B cell (primary cell): ENCODE results near the gene INSIG1. TPM values are rescaled to one million over a fixed set of nuclear protein-coding genes. Genes with fewer than 3 reads are reported as not detected.

ENCODE experiments used
- ATAC-seq: fragments of 200-7000 bp; cut with Tn5 transposase; one replicate; pipeline ENCODE4 v1.10.0; 2021; ENCODE audit warnings: low read depth, mild to moderate bottlenecking, moderate number of reproducible peaks, moderate library complexity
- CTCF ChIA-PET: fragments of 350-600 bp; sonication (Branson Sonifier 250); formaldehyde crosslinking; loops from one replicate; lab custom pipeline; 2021; ENCODE audit warnings: antibody characterized with exemption, inconsistent platforms; lab: Charles Lee
- POLR2A ChIA-PET: fragments of 350-600 bp; sonication (Branson Sonifier 250); formaldehyde crosslinking; loops from one replicate; lab custom pipeline; 2021; ENCODE audit warnings: antibody characterized with exemption; lab: Charles Lee
- DNase-seq: peaks from one replicate; pipeline ENCODE4 v3.0.0; 2013
- H2AFZ ChIP-seq: 2 replicates; pipeline ENCODE4 v1.6.1; 2012; ENCODE audit warnings: mild to moderate bottlenecking, low read depth, low read length; ENCODE audit not compliant: insufficient read depth, poor library complexity, severe bottlenecking
- H3K27ac ChIP-seq, 2 donors: 1 replicate in 1 of 2; 2 replicates in 1 of 2; pipeline ENCODE4 v1.5.1; 2012 to 2013; ENCODE audit warnings: low read length in 2 of 2, mild to moderate bottlenecking in 2 of 2, moderate library complexity in 1 of 2
- H3K27me3 ChIP-seq, 4 experiments: fragments of 200-600 bp in 1 of 4; sonication (generic) in 1 of 4; replicated peaks in 1 of 4; 1 replicate in 2 of 4; 2 replicates in 2 of 4; pipeline versions ENCODE4 v1.6.1 to v1.7.0; 2013 to 2016; ENCODE audit warnings: low read length in 3 of 4, mild to moderate bottlenecking in 2 of 4, mixed read lengths in 1 of 4, moderate library complexity in 1 of 4; ENCODE audit not compliant: insufficient read depth in 4 of 4, control insufficient read depth in 3 of 4; ENCODE audit errors: control extremely low read depth in 1 of 4
- H3K36me3 ChIP-seq, 2 experiments: replicated peaks in 1 of 2; 1 replicate in 1 of 2; 2 replicates in 1 of 2; pipeline versions ENCODE4 v1.6.1 to v1.7.1; 2013; ENCODE audit warnings: low read length in 1 of 2; ENCODE audit not compliant: insufficient read depth in 2 of 2, control insufficient read depth in 1 of 2; ENCODE audit errors: control extremely low read depth in 1 of 2, extremely low read depth in 1 of 2
- H3K4me1 ChIP-seq, 2 donors: fragments of 200-600 bp in 1 of 2; sonication (generic) in 1 of 2; 1 replicate in 1 of 2; 2 replicates in 1 of 2; pipeline versions ENCODE4 v1.5.1 to v1.6.1; 2013 to 2017; ENCODE audit warnings: low read length in 2 of 2; ENCODE audit not compliant: control insufficient read depth in 2 of 2, insufficient read depth in 2 of 2
- H3K4me2 ChIP-seq: replicated peaks from 2 replicates; pipeline ENCODE3; 2012; ENCODE audit warnings: mild to moderate bottlenecking, low read depth, low read length; ENCODE audit not compliant: poor library complexity, severe bottlenecking
- H3K4me3 ChIP-seq, 5 experiments: fragments of 200-600 bp in 1 of 5; sonication (generic) in 1 of 5; 1 replicate in 3 of 5; 2 replicates in 2 of 5; pipeline versions ENCODE4 v1.5.1 to v1.7.0; 2011 to 2016; ENCODE audit warnings: low read length in 4 of 5, mild to moderate bottlenecking in 4 of 5, low read depth in 2 of 5, control low read depth in 1 of 5, moderate library complexity in 1 of 5; ENCODE audit not compliant: insufficient read depth in 1 of 5; ENCODE audit errors: control extremely low read depth in 1 of 5, extremely low read depth in 1 of 5
- H3K79me2 ChIP-seq: fragments of 200-600 bp; sonication (generic); one replicate; pipeline ENCODE4 v1.6.0; 2016; ENCODE audit warnings: low read length; ENCODE audit not compliant: control insufficient read depth, insufficient read depth
- H3K9ac ChIP-seq: fragments of 200-600 bp; sonication (generic); 2 replicates; pipeline ENCODE4 v1.6.1; 2017; ENCODE audit warnings: mild to moderate bottlenecking, low read length, moderate library complexity
- H3K9me3 ChIP-seq, 3 donors: one replicate each; pipeline versions ENCODE4 v1.6.1 to v1.7.1; 2013; ENCODE audit warnings: low read length in 2 of 3; ENCODE audit not compliant: control insufficient read depth in 2 of 3, insufficient read depth in 1 of 3; ENCODE audit errors: control extremely low read depth in 1 of 3
- H4K20me1 ChIP-seq: 2 replicates; pipeline ENCODE4 v1.6.0; 2012; ENCODE audit warnings: mild to moderate bottlenecking, low read length; ENCODE audit not compliant: insufficient read depth, control insufficient read depth, poor library complexity, severe bottlenecking
- H3K27ac Mint-ChIP-seq: one replicate; pipeline ENCODE4 v1.8.0; 2021; ENCODE audit warnings: mixed read lengths
- H3K27me3 Mint-ChIP-seq: one replicate; pipeline ENCODE4 v1.8.0; 2021; ENCODE audit warnings: mixed read lengths
- H3K4me1 Mint-ChIP-seq: one replicate; pipeline ENCODE4 v1.8.0; 2021; ENCODE audit warnings: mixed read lengths
- H3K4me3 Mint-ChIP-seq: one replicate; pipeline ENCODE4 v1.8.0; 2021; ENCODE audit warnings: mixed read lengths
- H3K9me3 Mint-ChIP-seq: one replicate; pipeline ENCODE4 v1.8.0; 2022; ENCODE audit warnings: mixed read lengths; ENCODE audit not compliant: insufficient read depth
- CTCF ChIP-seq: fragments of 200-600 bp; IDR thresholded peaks from one replicate; pipeline ENCODE4 v1.8.0; 2022; ENCODE audit warnings: antibody characterized with exemption, mild to moderate bottlenecking
- EZH2 ChIP-seq: IDR thresholded peaks from 2 replicates; pipeline ENCODE4 v1.6.1; 2012; ENCODE audit warnings: borderline replicate concordance, low read depth, mild to moderate bottlenecking, moderate library complexity, low read length; ENCODE audit not compliant: insufficient read depth, poor library complexity, severe bottlenecking
- WGBS: methylation state at CpG from one replicate; pipeline ENCODE4 v1.1.5; 2013; ENCODE audit warnings: missing lambda C conversion rate; ENCODE audit not compliant: insufficient coverage; 5-methylcytosine and 5-hydroxymethylcytosine counted together
- intact Hi-C: fragments of 100-400 bp; cut with micrococcal nuclease; formaldehyde crosslinking; loops from one replicate; pipeline ENCODE4 v1.10.0; 2022
- polyA plus RNA-seq: library from polyadenylated mRNA; depleted of rRNA; stranded (reverse); fragments of >200 nt; gene quantifications from 2 replicates; pipeline ENCODE4 v1.2.3, GENCODE V29; 2012
- total RNA-seq, 2 donors: library from RNA; stranded (reverse); fragments of 120-200 nt in 1 of 2; gene quantifications; 1 replicate in 1 of 2; 2 replicates in 1 of 2; pipeline versions ENCODE4 v1.2.3 to v1.2.4, GENCODE V29; 2013 to 2022

The INSIG1 gene
- total and polyA plus RNA-seq, 2 donors (not counting 1 experiment from before 2014, with no cell fraction given): 32.2 to 56.2 TPM

GRCh38 chr7:155316427-155317113 is 18.9 kb downstream of the INSIG1 start:
- Histone ChIP-seq H3K36me3 (no peaks in the 10 kb centered on the region), H4K20me1 (no peaks in the 10 kb centered on the region), H3K9me3 (no peaks in the 10 kb centered on the region), H3K4me2 (no peak overlapping the region), H3K4me3 (no peak overlapping the region), H2AFZ (no peak overlapping the region), H3K27ac (no peak overlapping the region), H3K9ac (no peak overlapping the region), H3K27me3 (peaks cover 0 to 5% (median 0%) of the 10 kb centered on the region in 4 experiments), H3K4me1 (no peaks in the 10 kb centered on the region), H3K79me2 (no peaks in the 10 kb centered on the region)
- WGBS: 75% methylated on average over 9 of the region's 13 CpGs
- TF ChIP-seq CTCF: no peak
- Mint-ChIP-seq H3K4me1 (no peaks in the 10 kb centered on the region), H3K27me3 (peaks cover 7% of the 10 kb centered on the region), H3K9me3 (no peaks in the 10 kb centered on the region), H3K27ac (no peak overlapping the region), H3K4me3 (no peak overlapping the region)
- ATAC-seq (no peak), DNase-seq (no peak)
- ChIA-PET POLR2A (no interaction called here), CTCF (no interaction called here)
- intact Hi-C loops: no loop called here

- Histone ChIP-seq H3K9ac (no peak overlapping the region), H3K9me3 (no peaks in the 10 kb centered on the region), H2AFZ (no peak overlapping the region), H4K20me1 (no peaks in the 10 kb centered on the region), H3K36me3 (no peaks in the 10 kb centered on the region), H3K4me3 (no peak overlapping the region), H3K4me2 (no peak overlapping the region), H3K27ac (no peak overlapping the region), H3K4me1 (no peaks in the 10 kb centered on the region), H3K79me2 (no peaks in the 10 kb centered on the region), H3K27me3 (peaks cover 0 to 5% (median 0%) of the 10 kb centered on the region in 4 experiments)
- 90% methylated on average over 3 of the region's 3 CpGs for WGBS
- Mint-ChIP-seq H3K4me1 (no peaks in the 10 kb centered on the region), H3K4me3 (no peak overlapping the region), H3K9me3 (no peaks in the 10 kb centered on the region), H3K27ac (no peak overlapping the region), H3K27me3 (peaks cover 7% of the 10 kb centered on the region)
- intact Hi-C loops: no loop called here
- ChIA-PET CTCF (interaction anchor here (0.5 kb wide), 1 partner anchor 44 kb away, joined by 3 read pairs; no protein-coding TSS in a partner anchor), POLR2A (no interaction called here)
- ATAC-seq: no peak
- no peak for TF ChIP-seq EZH2
- no peak for TF ChIP-seq CTCF
- DNase-seq: no peak
Observed at GRCh38 chr7:155317114-155317434, 19.4 kb downstream of the INSIG1 start.
